GM23338 (cell line): ENCODE data around the gene IRF2BP2. TPM values are rescaled to one million over a fixed set of nuclear protein-coding genes. Genes with fewer than 3 reads are reported as not detected.

Experiments
- ATAC-seq: fragments of 200-7000 bp; cut with Tn5 transposase; 3 replicates; pipeline ENCODE4 v1.9.1; 2020
- DNase-seq: peaks from one replicate; pipeline ENCODE4 v3.0.0-alpha.2; 2015; ENCODE audit warnings: low spot score
- H2AFZ ChIP-seq: fragments of 200-600 bp; sonication (generic); 2 replicates; pipeline ENCODE4 v1.8.0; 2016; ENCODE audit warnings: antibody characterized with exemption, mild to moderate bottlenecking, moderate library complexity
- H3F3A ChIP-seq: fragments of 200-600 bp; sonication (generic); replicated peaks from 2 replicates; pipeline ENCODE4 v1.8.0; 2017; ENCODE audit warnings: antibody characterized with exemption, mixed run types, low read depth
- H3K27ac ChIP-seq: fragments of 200-600 bp; sonication (generic); 2 replicates; pipeline ENCODE4 v1.6.1; 2016; ENCODE audit warnings: low read depth
- H3K27me3 ChIP-seq: fragments of 200-600 bp; sonication (generic); 2 replicates; pipeline ENCODE4 v1.8.0; 2016; ENCODE audit warnings: mild to moderate bottlenecking, mixed run types, moderate library complexity; ENCODE audit not compliant: insufficient read depth
- H3K36me3 ChIP-seq: fragments of 200-600 bp; sonication (generic); 2 replicates; pipeline ENCODE4 v1.8.0; 2016; ENCODE audit warnings: mild to moderate bottlenecking; ENCODE audit not compliant: insufficient read depth
- H3K4me1 ChIP-seq: fragments of 200-600 bp; sonication (generic); 2 replicates; pipeline ENCODE4 v1.8.0; 2016; ENCODE audit warnings: mild to moderate bottlenecking, moderate library complexity; ENCODE audit not compliant: insufficient read depth
- H3K4me2 ChIP-seq: fragments of 200-600 bp; sonication (generic); 2 replicates; pipeline ENCODE4 v1.7.1; 2017; ENCODE audit warnings: mixed run types
- H3K4me3 ChIP-seq: fragments of 200-600 bp; sonication (generic); 2 replicates; pipeline ENCODE4 v1.6.1; 2016; ENCODE audit warnings: mixed run types
- H3K79me2 ChIP-seq: fragments of 200-600 bp; sonication (generic); replicated peaks from 2 replicates; pipeline ENCODE4 v1.8.0; 2017; ENCODE audit warnings: mild to moderate bottlenecking; ENCODE audit not compliant: insufficient read depth
- H3K9me2 ChIP-seq: fragments of 200-600 bp; sonication (generic); 2 replicates; pipeline ENCODE4 v1.8.0; 2017; ENCODE audit not compliant: insufficient read depth
- H4K20me1 ChIP-seq: fragments of 200-600 bp; sonication (generic); replicated peaks from 2 replicates; pipeline ENCODE4 v1.8.0; 2017; ENCODE audit warnings: mild to moderate bottlenecking; ENCODE audit not compliant: insufficient read depth
- H3K27ac Mint-ChIP-seq: 2 replicates; pipeline ENCODE4 v1.8.0; 2020; ENCODE audit warnings: inconsistent platforms, mild to moderate bottlenecking, moderate library complexity, mixed read lengths
- H3K27me3 Mint-ChIP-seq: 3 replicates; pipeline ENCODE4 v1.8.0; 2022; ENCODE audit warnings: low read depth, mild to moderate bottlenecking, moderate library complexity, mixed read lengths, inconsistent platforms; ENCODE audit not compliant: insufficient read depth, poor library complexity
- H3K36me3 Mint-ChIP-seq: 3 replicates; pipeline ENCODE4 v1.8.0; 2021; ENCODE audit warnings: low read depth, mild to moderate bottlenecking, inconsistent platforms, moderate library complexity, mixed read lengths
- H3K4me1 Mint-ChIP-seq: 3 replicates; pipeline ENCODE4 v1.8.0; 2020; ENCODE audit warnings: mild to moderate bottlenecking, inconsistent platforms, mixed read lengths
- H3K4me3 Mint-ChIP-seq: 3 replicates; pipeline ENCODE4 v1.8.0; 2021; ENCODE audit warnings: moderate library complexity, mild to moderate bottlenecking, inconsistent platforms, mixed read lengths
- H3K9me3 Mint-ChIP-seq: 3 replicates; pipeline ENCODE4 v1.8.0; 2020; ENCODE audit warnings: moderate library complexity, mild to moderate bottlenecking, inconsistent platforms, mixed read lengths
- EZH2phosphoT487 ChIP-seq: fragments of 200-600 bp; sonication (generic); IDR thresholded peaks from one replicate; pipeline ENCODE4 v1.8.1; 2018; ENCODE audit warnings: antibody characterized with exemption; ENCODE audit not compliant: unreplicated experiment
- NANOG ChIP-seq: IDR thresholded peaks from 2 replicates; pipeline ENCODE4 v1.6.1; 2016; ENCODE audit warnings: antibody characterized with exemption, borderline replicate concordance
- ZNF462 ChIP-seq: fragments of 250-450 bp; sonication (Bioruptor Pico); IDR thresholded peaks from 2 replicates; pipeline ENCODE4 v1.5.0; 2020; ENCODE audit warnings: mild to moderate bottlenecking, moderate library complexity
- polyA plus RNA-seq: library from polyadenylated mRNA; unstranded; fragments of >200 nt; fragmentation: Nextera tagmentation; extraction: Ambion mirVana; gene quantifications from 2 replicates; pipeline ENCODE4 v1.2.1, GENCODE V29; 2016
- total RNA-seq: library from RNA; depleted of rRNA; stranded (reverse); fragments of >200 nt; shearing (Covaris generic); gene quantifications from 2 replicates; pipeline ENCODE4 v1.2.3, GENCODE V29; 2014

The IRF2BP2 gene
- total and polyA plus RNA-seq, 2 experiments from 2014 or later, result 19.4 to 62.4 TPM

GRCh38 chr1:234602334-234603220, 7.4 kb downstream of the IRF2BP2 start:
- Mint-ChIP-seq H3K27me3 (peaks cover 4% of the 10 kb centered on the region), H3K36me3 (peaks cover 35% of the 10 kb centered on the region), H3K4me1 (peaks cover 67% of the 10 kb centered on the region), H3K4me3 (peak overlapping the region; percentile 48), H3K27ac (peak overlapping the region; percentile 81), H3K9me3 (peaks cover 4% of the 10 kb centered on the region; the same call in 2 of the 3 replicates)
- Histone ChIP-seq H3K36me3 (peaks cover 8% of the 10 kb centered on the region; the same call in 1 of the 2 replicates), H3K79me2 (peaks cover 58% of the 10 kb centered on the region), H3K4me1 (peaks cover 81% of the 10 kb centered on the region), H3K9me2 (no peaks in the 10 kb centered on the region), H3K27me3 (no peaks in the 10 kb centered on the region), H3F3A (no peaks in the 10 kb centered on the region), H4K20me1 (peaks cover 23% of the 10 kb centered on the region), H3K27ac (peak overlapping the region; percentile 48; the same call in 1 of the 2 replicates), H3K4me3 (peak overlapping the region; percentile 72), H2AFZ (no peak overlapping the region), H3K4me2 (peak overlapping the region; percentile 73)
- TF ChIP-seq ZNF462 (CRISPR knock-in tag), result no peak
- no peak for TF ChIP-seq NANOG
- TF ChIP-seq EZH2phosphoT487, result no peak
- ATAC-seq (no peak), DNase-seq (no peak)
